GM19324 (cell line): Measurements from ENCODE around the gene AMHR2.
"Not testable (repeated sequence)": the region's sequence is repeated elsewhere in the genome, so short reads cannot be mapped to it uniquely, and the experiment has no call there.

ENCODE experiments used
- ATAC-seq: cut with Tn5 transposase; IDR thresholded peaks from one replicate; pipeline ENCODE4 v1.9.1; 2021; ENCODE audit warnings: mild to moderate bottlenecking, moderate library complexity; ENCODE audit not compliant: unreplicated experiment, low FRiP score

The AMHR2 gene

DNA sequence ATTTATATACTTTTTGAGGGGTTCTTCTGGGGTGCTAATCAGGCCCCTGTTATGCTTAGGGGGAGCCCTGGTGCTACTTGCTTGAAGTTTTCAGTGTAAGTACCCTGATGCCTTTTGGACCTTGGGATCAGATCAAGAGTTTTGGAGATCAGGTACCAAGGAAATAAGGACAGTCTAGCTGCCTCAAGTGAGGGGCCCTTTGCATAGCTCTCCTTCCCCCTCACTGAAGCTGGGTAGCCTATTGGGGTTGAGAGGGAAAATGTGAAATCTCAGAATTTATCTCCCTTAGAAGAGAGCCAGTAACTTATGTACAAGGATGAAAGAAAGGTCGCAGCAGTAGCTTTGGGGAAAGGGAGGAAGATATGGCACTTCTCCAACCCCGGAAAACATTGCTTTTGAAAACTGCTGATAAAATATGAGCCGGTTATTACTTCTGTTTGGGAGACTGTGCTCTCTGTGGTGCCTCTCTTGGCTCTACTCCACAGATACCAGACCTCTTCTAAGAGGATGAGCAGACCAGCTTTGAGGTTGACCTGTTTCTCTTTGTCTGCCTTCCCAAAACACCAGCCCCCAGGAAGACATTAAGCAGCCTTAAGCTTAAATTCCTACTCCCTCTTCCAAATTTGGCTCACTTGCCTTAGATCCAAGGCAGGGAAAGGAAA, 8.8 kb upstream of the AMHR2 start:
- ATAC-seq: no peak

DNA sequence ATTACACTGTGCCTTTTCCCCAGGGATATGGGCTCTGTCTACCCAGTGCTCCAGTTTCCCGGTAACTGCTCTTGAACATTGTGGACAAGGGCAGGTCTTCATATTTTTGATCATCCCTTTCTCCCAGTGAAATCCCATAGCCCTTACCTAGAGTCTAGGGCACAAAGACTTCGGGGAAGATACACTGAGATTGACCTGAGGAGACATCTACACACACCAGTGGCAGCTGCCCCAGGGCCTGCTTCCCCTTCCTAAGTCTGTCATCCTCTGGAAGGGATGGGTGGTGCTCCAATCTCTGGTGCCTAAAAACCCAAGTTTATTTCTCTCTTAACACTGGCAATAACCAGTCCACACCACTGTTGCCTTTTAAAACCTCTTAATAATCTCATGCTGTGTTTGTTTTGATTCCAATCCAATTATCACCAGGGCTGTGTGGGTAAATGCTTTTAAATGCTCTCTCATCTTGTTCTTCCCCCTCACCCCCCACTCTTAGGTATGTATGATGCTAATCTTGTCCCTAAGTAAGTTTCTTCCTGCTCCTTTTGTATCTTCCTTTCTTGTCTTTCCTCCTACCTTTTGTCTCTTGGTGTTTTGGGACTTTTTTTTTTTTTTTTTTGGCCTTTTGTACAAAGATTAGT, 7.8 kb upstream of the AMHR2 start:
- not testable (repeated sequence) for ATAC-seq

DNA sequence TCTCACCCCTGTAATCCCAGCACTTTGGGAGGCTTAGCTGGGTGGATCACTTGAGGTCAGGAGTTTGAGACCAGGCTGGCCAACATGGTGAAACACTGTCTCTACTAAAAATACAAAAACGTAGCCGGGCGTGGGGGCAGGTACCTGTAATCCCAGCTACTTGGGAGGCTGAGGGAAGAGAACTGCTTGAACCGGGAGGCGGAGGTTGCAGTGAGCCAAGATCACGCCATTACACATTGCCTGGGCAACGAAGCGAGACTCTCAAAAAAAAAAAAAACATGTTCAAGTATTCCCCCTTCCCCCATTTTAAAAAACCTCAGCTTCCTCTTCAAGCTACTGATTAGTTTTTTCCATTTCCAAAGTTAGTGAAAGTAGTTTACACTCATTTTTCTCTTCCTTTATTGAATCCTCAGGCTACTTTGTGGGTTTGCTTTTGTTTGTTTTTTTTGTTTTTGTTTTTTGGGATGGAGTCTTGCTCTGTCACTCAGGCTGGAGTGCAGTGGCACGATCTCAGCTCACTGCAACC, 6.3 kb upstream of the AMHR2 start:
- ATAC-seq: not testable (repeated sequence)

DNA sequence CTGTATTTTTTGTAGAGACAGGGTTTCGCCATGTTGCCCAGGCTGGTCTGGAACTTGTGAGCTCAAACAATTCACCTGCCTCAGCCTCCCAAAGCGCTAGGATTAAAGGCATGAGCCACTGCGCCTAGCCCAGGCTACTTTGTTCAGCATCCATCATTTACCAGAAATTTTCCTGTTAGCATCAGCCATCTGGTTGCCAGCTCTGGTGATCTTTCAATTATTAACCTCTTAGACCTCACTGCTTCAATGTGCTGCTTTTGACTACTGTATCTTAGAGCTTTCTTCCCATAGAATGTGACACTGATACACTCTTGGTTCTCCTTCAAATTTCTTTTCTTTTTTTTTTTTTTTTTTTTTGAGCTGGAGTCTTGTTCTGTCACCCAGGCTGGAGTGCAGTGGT, 5.4 kb upstream of the AMHR2 start:
- no peak for ATAC-seq

DNA sequence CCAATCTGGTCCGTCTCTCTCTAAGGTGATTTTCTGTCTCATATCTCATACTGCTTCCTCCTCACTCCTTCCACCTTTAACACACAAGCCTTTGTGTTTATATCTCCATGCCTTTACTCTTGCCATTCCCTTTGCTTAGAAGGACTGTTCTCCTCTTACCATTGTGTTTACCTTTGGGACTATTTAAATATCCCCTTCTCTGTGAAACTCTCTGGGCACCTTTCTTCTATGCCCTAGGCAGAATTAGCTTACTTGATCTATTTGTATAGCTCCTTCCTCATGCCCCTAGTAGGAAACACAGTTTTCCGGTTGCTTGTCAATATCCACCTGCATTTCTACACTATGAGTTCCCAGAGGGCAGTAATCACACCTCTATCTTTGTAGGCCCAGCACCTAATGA, 3.9 kb upstream of the AMHR2 start:
- ATAC-seq: no peak

DNA sequence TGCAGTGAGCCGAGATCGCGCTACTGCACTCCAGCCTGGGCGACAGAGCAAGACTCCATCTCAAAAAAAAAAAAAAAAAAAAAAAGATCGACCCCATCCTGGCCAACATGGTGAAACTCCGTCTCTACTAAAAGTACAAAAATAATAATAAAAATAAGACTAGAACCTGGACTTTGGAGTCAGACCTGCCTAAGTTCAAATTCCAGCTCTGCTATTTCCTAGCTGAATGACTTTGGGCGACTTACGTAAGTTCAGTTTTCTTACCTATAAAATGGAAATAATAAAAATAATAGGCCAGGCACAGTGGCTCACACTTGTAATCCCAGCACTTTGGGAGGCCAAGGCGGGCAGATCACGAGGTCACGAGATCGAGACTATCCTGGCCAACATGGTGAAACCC, 1.4 kb upstream of the AMHR2 start:
- ATAC-seq: not testable (repeated sequence)

DNA sequence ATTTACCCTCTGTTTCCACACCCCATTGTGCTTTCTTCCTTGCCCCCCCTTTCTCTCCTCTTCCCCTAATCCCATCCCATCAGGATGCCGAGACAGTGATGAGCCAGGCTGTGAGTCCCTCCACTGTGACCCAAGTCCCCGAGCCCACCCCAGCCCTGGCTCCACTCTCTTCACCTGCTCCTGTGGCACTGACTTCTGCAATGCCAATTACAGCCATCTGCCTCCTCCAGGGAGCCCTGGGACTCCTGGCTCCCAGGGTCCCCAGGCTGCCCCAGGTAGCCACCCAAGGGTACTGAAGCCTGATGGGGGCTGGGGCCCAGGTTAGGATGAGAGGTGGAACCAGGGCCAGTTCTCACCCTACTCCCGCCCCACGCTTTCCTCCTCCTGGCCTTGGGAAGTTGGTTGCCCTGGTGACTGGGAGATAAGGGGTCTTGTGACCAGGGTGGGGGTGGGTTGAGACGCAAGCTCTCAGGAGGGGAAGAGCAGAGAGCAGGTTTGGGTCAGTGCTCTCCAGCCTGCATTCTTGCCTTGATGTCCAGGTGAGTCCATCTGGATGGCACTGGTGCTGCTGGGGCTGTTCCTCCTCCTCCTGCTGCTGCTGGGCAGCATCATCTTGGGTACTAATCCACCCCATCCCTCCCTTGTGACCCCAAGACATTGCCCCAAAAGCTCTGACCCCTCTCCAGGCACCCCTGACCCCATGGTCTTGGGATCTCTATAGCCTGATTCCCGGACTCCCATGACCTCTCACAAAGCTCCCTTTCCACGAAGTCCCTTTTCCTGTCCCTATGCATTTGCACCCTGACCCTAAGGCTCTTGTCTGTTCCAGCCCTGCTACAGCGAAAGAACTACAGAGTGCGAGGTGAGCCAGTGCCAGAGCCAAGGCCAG, 1.2 kb downstream of the AMHR2 start:
- no peak for ATAC-seq

DNA sequence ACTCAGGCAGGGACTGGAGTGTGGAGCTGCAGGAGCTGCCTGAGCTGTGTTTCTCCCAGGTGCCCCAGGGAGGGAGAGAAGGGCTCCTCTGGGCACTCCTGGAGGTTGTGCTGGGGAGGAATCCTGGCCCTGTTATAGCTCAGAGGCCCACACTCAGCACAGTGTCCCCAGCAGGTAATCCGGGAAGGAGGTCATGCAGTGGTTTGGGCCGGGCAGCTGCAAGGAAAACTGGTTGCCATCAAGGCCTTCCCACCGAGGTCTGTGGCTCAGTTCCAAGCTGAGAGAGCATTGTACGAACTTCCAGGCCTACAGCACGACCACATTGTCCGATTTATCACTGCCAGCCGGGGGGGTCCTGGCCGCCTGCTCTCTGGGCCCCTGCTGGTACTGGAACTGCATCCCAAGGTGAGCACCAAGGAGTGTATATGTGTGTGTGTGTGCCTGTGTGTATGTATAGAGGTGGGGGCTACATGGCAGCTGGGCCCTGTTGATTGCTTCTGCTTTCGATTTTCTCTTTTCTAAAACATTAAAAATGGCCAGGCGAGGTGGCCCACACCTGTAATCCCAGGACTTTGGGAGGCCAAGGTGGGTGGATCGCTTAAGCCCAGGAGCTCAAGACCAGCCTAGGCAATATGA, 2.0 kb downstream of the AMHR2 start:
- ATAC-seq: no peak

DNA sequence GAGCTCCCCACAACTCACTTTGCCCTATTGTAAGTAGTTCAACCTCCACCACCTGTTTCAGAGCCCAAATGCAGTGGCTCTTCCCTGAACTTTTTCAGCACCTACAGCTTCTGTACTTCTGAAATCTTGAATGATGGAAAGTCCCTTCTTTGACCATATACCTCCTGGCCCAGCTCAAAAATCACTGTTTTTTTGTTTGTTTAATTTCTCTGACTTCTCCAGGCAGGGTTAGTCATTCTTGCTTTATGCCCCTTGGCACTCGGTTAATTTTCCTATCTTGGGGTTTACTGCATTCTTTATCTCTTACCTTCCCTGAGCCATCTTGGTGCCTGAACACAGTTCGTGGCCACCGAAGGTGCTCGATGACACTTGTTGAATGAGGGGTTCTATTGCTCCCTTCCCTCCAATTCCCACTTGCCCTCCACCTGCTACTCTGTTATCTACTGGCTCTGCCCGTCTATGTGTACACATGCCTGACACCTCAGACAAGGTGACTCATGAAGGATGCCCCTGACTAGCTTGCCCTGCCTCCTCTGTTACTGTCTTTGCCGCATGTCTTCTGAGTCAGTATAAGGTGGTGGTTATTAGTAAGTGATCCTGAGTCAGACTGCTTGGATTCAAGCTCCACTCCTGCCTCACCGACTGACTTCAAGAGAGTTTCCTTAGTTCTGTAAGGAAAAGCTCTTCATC, 4.4 kb downstream of the AMHR2 start:
- ATAC-seq: no peak

DNA sequence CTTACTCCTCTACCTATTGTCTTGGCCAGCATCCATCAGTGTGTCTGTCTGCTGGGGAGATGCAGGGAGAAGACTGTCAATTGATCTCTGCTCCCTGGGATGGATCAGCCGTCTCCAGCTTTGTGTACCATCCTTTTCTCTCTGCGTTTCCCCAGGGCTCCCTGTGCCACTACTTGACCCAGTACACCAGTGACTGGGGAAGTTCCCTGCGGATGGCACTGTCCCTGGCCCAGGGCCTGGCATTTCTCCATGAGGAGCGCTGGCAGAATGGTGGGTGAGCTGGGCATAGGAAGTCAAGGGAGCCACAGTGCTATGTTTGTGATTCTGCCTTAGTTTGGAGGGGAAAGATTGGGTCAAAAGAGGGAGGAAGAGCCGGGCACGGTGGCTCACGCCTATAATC, 5.1 kb downstream of the AMHR2 start:
- ATAC-seq: no peak

DNA sequence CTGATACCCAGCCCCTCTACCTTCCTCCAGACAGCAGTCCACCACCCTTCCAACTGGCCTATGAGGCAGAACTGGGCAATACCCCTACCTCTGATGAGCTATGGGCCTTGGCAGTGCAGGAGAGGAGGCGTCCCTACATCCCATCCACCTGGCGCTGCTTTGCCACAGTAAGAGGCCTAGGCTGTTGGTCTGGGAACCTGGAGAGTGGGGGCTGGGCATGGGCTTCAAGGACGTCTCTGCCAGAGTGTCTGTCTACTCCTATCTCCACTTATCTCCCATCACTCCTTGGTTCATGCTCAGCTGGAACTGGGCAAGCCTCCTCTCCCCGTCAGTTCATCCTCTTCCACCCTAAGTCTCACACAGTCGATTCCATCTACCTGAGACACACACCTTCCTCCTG, 6.5 kb downstream of the AMHR2 start:
- no peak for ATAC-seq

DNA sequence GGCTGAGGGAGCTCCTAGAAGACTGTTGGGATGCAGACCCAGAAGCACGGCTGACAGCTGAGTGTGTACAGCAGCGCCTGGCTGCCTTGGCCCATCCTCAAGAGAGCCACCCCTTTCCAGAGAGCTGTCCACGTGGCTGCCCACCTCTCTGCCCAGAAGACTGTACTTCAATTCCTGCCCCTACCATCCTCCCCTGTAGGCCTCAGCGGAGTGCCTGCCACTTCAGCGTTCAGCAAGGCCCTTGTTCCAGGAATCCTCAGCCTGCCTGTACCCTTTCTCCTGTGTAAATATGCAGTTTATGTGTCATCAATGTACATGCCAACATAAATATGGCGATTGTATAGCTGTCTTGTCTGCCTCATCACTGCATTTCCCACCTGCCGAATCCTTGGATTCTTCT, 7.5 kb downstream of the AMHR2 start:
- ATAC-seq: no peak

DNA sequence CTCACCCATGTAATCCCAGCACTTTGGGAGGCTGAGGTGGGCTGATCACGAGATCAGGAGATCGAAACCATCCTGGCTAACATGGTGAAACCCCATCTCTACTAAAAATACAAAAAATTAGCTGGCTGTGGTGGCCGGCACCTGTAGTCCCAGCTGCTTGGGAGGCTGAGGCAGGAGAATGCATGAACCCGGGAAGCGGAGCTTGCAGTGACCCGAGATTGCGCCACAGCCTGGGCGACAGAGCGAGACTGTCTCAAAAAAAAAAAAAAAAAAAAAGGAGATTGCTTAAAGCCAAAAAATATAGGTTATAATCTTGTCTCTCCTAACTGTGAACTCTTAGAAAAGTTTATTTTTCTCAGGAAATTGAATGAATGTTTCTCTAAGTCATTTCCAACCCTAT, 11.7 kb downstream of the AMHR2 start:
- not testable (repeated sequence) for ATAC-seq

DNA sequence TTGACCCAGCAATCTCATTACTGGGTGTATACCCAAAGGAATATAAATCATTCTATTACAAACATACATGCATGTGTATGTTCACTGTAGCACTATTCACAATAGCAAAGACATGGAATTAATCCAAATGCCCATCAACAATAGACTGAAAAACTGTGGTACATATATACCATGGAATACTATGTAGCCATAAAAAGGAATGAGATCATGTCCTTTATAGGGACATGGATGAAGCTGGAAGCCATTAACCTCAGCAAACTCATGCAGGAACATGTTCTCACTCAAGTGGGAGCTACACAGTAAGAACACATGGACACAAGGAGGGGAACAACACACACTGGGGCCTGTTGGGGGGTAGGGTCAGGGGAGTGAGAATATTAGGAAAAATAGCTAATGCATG, 15.9 kb downstream of the AMHR2 start:
- not testable (repeated sequence) for ATAC-seq

DNA sequence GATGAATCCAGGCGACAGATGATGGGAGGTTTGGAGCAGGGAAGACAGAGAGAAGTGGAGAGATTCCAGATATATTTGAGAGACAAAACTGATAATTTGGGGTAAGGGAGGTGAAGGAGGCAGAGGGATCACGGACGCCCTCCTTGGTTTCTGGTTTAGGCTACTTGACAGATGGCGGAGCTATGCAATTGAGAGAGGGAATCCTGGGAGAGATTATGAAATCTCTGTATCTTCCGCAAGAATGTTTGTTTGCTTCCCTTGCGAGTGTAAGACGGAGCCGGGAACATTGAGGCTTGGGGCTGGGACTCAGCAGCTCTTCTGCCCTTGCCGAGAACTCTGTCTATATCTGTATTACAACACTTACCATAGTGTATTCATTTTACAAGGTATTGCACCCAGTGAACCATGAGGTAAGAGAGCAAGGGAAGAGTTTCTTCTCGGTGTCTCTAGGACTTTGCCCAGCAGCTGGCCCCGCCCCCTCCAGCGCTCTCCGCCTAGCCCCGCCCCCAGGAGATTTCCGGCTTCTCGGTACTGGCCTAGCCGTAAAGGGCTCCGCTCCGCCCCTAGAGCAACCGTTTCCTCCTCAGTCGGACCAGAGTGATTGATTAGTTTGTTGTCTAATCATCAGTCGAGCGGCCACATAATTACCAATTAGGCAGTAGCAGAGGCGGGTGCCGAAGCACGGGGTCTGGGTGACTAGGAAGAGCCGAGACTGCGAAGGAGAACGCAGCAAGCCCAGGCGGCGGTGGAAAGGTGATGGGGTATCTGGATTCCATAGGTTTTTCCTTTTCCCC, 17.6 kb downstream of the AMHR2 start, which contains the start of gene PRR13:
TSS of gene PRR13 (plus strand) at position 695 of the 794 bp plus-strand sequence. CDS start 981 bp downstream, outside the sequence.
- peak; percentile 99 for ATAC-seq

DNA sequence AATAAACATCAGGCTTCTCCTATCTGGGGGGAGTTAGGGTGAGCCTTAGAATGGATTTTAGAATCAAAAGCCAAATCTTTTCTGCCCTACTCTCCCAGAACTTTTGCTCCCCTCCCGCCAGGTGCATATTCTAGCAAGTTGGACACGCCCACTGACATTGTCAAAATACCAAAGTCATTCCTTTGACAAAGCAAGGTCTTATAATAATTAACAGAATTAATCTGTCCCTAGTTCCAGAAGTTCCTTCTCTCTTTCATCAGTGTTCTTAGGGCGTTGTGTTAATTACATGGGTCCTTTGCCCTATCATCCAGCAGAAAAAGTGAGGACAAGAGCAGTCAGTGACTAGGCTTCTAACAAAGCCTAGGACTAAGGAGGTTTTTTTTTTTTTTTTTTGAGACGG, 20.3 kb downstream of the AMHR2 start:
- ATAC-seq: no peak

DNA sequence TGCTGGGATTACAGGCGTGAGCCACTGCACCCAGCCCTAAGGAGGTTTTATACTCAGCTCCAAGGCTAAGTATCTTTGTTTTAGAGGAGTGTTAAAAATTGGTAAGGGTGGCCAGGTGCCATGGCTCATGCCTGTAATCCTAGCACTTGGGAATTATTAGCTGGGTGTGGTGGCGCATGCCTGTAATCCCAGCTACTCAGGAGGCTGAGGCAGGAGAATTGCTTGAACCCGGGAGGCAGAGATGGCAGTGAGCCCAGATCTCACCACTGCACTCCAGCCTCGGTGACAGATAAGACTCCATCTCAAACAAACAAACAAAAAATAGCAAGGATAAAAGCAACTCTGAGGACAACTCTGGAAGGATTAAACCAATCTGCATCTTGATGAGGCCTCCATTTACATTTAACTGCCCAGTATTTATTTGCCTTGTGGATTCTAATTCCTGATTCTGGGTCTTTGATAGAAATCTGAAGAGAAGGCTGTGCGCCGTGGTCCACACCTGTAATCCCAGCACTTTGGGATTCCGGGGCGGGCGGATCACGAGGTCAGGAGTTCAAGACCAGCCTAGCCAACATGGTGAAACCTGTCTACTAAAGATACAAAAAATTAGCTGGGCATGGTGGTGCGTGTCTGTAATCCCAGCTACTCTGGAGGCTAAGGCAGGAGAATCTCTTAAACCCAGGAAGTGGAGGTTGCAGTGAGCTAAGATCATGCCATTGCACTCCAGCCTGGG, 21.1 kb downstream of the AMHR2 start:
- ATAC-seq: not testable (repeated sequence)

DNA sequence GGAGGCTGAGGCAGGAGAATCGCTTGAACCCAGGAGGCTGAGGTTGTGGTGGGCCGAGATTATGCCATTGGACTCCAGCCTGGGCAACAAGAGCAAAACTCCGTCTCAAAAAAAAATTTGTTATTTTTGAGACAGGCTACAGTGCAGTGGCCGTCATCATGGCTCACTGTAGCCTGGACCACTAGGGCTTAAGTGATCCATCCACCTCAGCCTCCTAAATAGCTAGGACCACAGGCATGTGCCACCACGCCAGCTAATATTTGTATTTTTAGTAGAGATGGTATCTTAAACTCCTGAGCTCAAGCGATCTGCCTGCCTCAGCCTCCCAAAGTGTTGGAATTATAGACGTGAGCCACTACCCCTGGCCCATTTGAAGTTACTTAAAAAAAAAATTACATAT, 27.3 kb downstream of the AMHR2 start:
- ATAC-seq: no peak
